Sigmoid colon (tissue), 4 donors: ENCODE measurements around the gene BOLA3.

Experiments used
- POLR2A ChIP-seq, 2 donors: fragments of 450-650 bp; IDR thresholded peaks; one replicate each; pipeline ENCODE4 v1.6.1; 2016; ENCODE audit warnings: antibody characterized with exemption in 2 of 2, mild to moderate bottlenecking in 2 of 2, moderate library complexity in 2 of 2
- POLR2AphosphoS5 ChIP-seq, 4 donors: sonication (generic); formaldehyde crosslinking; IDR thresholded peaks; one replicate each; pipeline ENCODE4 v1.6.1; 2017; ENCODE audit warnings: antibody characterized with exemption in 4 of 4
- TF ChIP-seq, protein P1 (sequence below), 4 experiments: fragments of 450-650 bp in 3 of 4; fragments of 200-600 bp in 1 of 4; IDR thresholded peaks; one replicate each; pipeline ENCODE4 v1.5.1; 2016 to 2019; ENCODE audit warnings: antibody characterized with exemption in 4 of 4, mild to moderate bottlenecking in 3 of 4, moderate library complexity in 2 of 4

- TF ChIP-seq, protein P1, sequence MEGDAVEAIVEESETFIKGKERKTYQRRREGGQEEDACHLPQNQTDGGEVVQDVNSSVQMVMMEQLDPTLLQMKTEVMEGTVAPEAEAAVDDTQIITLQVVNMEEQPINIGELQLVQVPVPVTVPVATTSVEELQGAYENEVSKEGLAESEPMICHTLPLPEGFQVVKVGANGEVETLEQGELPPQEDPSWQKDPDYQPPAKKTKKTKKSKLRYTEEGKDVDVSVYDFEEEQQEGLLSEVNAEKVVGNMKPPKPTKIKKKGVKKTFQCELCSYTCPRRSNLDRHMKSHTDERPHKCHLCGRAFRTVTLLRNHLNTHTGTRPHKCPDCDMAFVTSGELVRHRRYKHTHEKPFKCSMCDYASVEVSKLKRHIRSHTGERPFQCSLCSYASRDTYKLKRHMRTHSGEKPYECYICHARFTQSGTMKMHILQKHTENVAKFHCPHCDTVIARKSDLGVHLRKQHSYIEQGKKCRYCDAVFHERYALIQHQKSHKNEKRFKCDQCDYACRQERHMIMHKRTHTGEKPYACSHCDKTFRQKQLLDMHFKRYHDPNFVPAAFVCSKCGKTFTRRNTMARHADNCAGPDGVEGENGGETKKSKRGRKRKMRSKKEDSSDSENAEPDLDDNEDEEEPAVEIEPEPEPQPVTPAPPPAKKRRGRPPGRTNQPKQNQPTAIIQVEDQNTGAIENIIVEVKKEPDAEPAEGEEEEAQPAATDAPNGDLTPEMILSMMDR (IDR thresholded peaks at IDR 0.05), result no peak
- no peak for TF ChIP-seq POLR2A (IDR thresholded peaks at IDR 0.05)
- TF ChIP-seq POLR2AphosphoS5 (IDR thresholded peaks at IDR 0.05), result no peak
Measured at GRCh38 chr2:74097574-74097973, 50.1 kb downstream of the BOLA3 start.
